A673 (cell line): ENCODE data around the gene SDF4. TPM values are rescaled to one million over a fixed set of nuclear protein-coding genes. Genes with fewer than 3 reads are reported as not detected.

Experiments used
- BruUV-seq: library from RNA; stranded (reverse); fragments of 400-500 nt; replicated peaks from 2 replicates; lab custom pipeline; 2021; lab: Mats Ljungman, UMichigan
- CTCF ChIA-PET: fragments of 300-600 bp; sonication (Branson Sonifier 250); formaldehyde crosslinking; loops from one replicate; lab custom pipeline; 2022; ENCODE audit warnings: antibody characterized with exemption; lab: Charles Lee
- POLR2A ChIA-PET: fragments of 300-600 bp; sonication (Branson Sonifier 250); formaldehyde crosslinking; loops from one replicate; lab custom pipeline; 2022; ENCODE audit warnings: antibody characterized with exemption; ENCODE audit not compliant: low non-redundant PET; lab: Charles Lee
- DNase-seq: peaks from one replicate; pipeline ENCODE4 v3.0.0-alpha.2; 2015; ENCODE audit warnings: low spot score
- H3K27ac ChIP-seq: fragments of 200-600 bp; sonication (generic); 2 replicates; pipeline ENCODE4 v1.5.1; 2016; ENCODE audit warnings: mixed run types, low read depth, mild to moderate bottlenecking, mixed read lengths, antibody characterized with exemption, low read length; ENCODE audit not compliant: poor library complexity, severe bottlenecking
- H3K27me3 ChIP-seq: fragments of 200-600 bp; sonication (generic); replicated peaks from 2 replicates; pipeline ENCODE4 v1.6.1; 2017; ENCODE audit warnings: mixed run types, low read depth, mild to moderate bottlenecking, mixed read lengths, antibody characterized with exemption, low read length; ENCODE audit not compliant: insufficient read depth, poor library complexity
- H3K36me3 ChIP-seq: fragments of 200-600 bp; sonication (generic); 2 replicates; pipeline ENCODE4 v1.6.1; 2016; ENCODE audit warnings: mixed run types, mild to moderate bottlenecking, mixed read lengths, antibody characterized with exemption, low read length; ENCODE audit not compliant: insufficient read depth, poor library complexity, severe bottlenecking
- H3K4me1 ChIP-seq: fragments of 200-600 bp; sonication (generic); 2 replicates; pipeline ENCODE4 v1.6.1; 2017; ENCODE audit warnings: mixed run types, mild to moderate bottlenecking, mixed read lengths, antibody characterized with exemption, low read length; ENCODE audit not compliant: insufficient read depth, poor library complexity, severe bottlenecking
- H3K4me3 ChIP-seq: fragments of 200-600 bp; sonication (generic); 2 replicates; pipeline ENCODE4 v1.5.1; 2016; ENCODE audit warnings: low read depth, mixed run types, mild to moderate bottlenecking, mixed read lengths, low read length; ENCODE audit not compliant: poor library complexity, severe bottlenecking
- H3K9me3 ChIP-seq: fragments of 200-600 bp; sonication (generic); 2 replicates; pipeline ENCODE4 v1.6.1; 2016; ENCODE audit warnings: mixed run types, low read depth, mild to moderate bottlenecking, mixed read lengths, antibody characterized with exemption, low read length; ENCODE audit not compliant: poor library complexity, severe bottlenecking
- EZH2 ChIP-seq: fragments of 200-600 bp; sonication (generic); IDR thresholded peaks from 2 replicates; pipeline ENCODE4 v1.6.1; 2017; ENCODE audit warnings: borderline replicate concordance, low read depth, mild to moderate bottlenecking, mixed read lengths, antibody characterized with exemption, low read length; ENCODE audit not compliant: poor library complexity, severe bottlenecking
- intact Hi-C: fragments of 100-400 bp; cut with micrococcal nuclease; formaldehyde crosslinking; loops from one replicate; pipeline ENCODE4 v1.10.0; 2022; ENCODE audit not compliant: unreplicated experiment
- total RNA-seq: library from RNA; stranded (reverse); gene quantifications from 2 replicates; pipeline ENCODE4 v1.2.3, GENCODE V29; 2021
- TF ChIP-seq, protein P1 (sequence below): fragments of 300-800, 200-600 bp; sonication (generic); conservative IDR thresholded peaks from 2 replicates; pipeline ENCODE4 v1.5.1; 2017; ENCODE audit warnings: low read depth, mild to moderate bottlenecking, antibody characterized with exemption, low read length, moderate library complexity, mixed read lengths

The SDF4 gene
- total RNA-seq, 1 experiment from 2014 or later, result 133 TPM

- ChIA-PET CTCF (no interaction called here), POLR2A (no interaction called here)
- H3K9me3 ChIP-seq, result no peaks in the 10 kb centered on the region
- H3K36me3 ChIP-seq, result peaks cover 20% of the 10 kb centered on the region
- no peak for DNase-seq
- H3K4me3 ChIP-seq, result no peak overlapping the region
- H3K4me1 ChIP-seq, result peaks cover 18% of the 10 kb centered on the region
- H3K27me3 ChIP-seq, result no peaks in the 10 kb centered on the region
- H3K27ac ChIP-seq, result no peak overlapping the region
- no TSS peak for BruUV-seq
- intact Hi-C loops, result loop anchor here (5.0 kb wide), 1 partner anchor 44 kb away; the partner anchor contains the start of gene TTLL10
- TF ChIP-seq, protein P1, sequence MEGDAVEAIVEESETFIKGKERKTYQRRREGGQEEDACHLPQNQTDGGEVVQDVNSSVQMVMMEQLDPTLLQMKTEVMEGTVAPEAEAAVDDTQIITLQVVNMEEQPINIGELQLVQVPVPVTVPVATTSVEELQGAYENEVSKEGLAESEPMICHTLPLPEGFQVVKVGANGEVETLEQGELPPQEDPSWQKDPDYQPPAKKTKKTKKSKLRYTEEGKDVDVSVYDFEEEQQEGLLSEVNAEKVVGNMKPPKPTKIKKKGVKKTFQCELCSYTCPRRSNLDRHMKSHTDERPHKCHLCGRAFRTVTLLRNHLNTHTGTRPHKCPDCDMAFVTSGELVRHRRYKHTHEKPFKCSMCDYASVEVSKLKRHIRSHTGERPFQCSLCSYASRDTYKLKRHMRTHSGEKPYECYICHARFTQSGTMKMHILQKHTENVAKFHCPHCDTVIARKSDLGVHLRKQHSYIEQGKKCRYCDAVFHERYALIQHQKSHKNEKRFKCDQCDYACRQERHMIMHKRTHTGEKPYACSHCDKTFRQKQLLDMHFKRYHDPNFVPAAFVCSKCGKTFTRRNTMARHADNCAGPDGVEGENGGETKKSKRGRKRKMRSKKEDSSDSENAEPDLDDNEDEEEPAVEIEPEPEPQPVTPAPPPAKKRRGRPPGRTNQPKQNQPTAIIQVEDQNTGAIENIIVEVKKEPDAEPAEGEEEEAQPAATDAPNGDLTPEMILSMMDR, result no peak
- TF ChIP-seq EZH2, result no peak
These were observed 15.8 kb downstream of the SDF4 start for GRCh38 chr1:1215881-1216605.

DNA sequence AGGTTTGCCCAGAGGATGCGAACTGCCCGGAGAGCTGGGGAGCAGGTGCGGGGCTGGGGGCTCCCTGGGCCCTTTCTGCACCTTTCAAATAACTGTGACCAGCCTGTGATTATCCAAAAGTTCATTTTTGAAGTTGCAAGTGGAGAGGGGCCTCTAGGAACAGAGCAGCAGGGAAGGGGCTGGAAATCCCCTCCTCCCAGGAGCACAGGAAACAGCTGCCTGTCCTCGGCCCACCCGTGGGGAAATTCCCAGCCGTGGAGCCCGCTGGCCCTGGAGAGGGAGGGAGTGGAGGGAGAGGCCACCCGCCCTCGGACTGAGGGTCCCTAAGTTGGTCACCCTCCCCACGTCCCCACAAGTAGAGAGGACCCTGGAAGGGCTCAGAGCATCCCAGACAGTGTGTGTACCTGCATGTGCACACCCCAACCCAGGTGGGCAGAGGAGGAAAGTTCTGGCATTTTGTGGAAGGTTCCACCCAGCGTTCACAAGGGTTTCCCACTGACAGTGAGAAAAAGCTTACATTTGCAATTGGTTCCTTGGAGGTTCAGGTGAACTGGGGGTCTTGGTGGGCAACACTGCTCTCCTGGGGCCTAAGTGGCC is 16.6 kb downstream of the SDF4 start:
- H3K36me3 ChIP-seq, result peaks cover 20% of the 10 kb centered on the region
- no peak overlapping the region for H3K4me3 ChIP-seq
- no peaks in the 10 kb centered on the region for H3K9me3 ChIP-seq
- POLR2A ChIA-PET, result no interaction called here
- peaks cover 18% of the 10 kb centered on the region for H3K4me1 ChIP-seq
- H3K27me3 ChIP-seq, result no peaks in the 10 kb centered on the region
- no TSS peak for BruUV-seq
- no peak for TF ChIP-seq EZH2
- TF ChIP-seq, protein P1, result no peak
- intact Hi-C loops, result loop anchor here (5.0 kb wide), 1 partner anchor 43 kb away; the partner anchor contains the start of gene TTLL10
- CTCF ChIA-PET, result no interaction called here
- DNase-seq, result no peak
- no peak overlapping the region for H3K27ac ChIP-seq

DNA sequence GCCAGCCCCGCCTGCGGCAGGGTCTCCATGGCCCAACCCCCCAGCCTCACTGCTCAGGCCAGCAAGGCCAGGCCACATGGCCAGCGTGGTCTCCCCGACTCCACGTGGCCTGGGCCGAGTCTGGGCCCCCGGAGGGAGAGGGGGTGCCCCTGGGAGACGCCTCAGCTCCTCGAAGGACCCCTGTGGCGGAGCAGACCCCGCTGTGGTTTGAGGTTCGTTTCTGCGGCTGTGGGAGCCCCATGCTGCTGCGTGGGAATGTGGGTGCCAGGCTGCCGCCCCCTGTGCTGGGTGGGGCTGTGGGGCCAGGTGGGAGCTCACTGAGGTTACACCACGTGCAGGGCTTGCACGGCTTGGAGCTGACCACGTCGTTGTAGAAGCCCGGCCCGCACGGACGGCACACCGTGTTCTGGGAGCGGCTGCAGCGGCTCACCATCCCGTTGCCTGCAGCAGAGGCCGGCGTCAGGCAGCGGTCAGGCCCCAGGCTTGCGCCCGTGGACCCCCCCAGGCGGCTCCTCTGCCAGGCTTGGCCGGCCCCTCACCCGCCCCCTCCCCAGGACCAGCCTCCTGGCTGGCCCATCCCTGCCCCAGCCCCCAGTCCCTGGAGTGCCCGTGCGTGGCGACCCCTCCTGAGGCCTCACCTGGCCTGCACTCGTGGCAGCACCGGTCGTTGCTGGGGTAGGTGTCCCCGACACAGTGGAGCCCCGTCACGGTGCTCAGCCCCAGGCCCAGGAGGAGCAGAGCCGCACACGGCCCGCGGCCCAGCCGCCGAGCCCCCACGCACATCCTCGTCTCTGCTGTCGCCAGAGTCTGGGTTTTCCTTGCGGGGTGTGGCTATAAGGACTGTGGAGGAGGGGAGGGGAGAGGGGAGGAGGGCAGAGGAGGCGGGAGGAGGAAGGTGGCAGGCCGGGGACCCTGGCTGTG is 18.2 kb downstream of the SDF4 start, which contains the start of gene TNFRSF4:
Gene TNFRSF4, minus strand, starts transcription at position 809 of the 921 bp plus-strand sequence. Its CDS starts 26 bp downstream, at position 783.
- Histone ChIP-seq H3K36me3 (peaks cover 14% of the 10 kb centered on the region), H3K27me3 (no peaks in the 10 kb centered on the region), H3K4me3 (no peak within 1 kb of the TSS), H3K4me1 (peaks cover 18% of the 10 kb centered on the region), H3K27ac (no peak within 1 kb of the TSS), H3K9me3 (no peaks in the 10 kb centered on the region)
- no peak for DNase-seq
- CTCF ChIA-PET, result no interaction called here
- intact Hi-C loops, result no loop called here
- POLR2A ChIA-PET, result no interaction called here
- BruUV-seq, result no TSS peak
- TF ChIP-seq EZH2, result no peak
- TF ChIP-seq, protein P1, result no peak
